MM.1S (cell line): Measurements from ENCODE around the gene GABARAPL1.
"Not testable (repeated sequence)": the region's sequence is repeated elsewhere in the genome, so short reads cannot be mapped to it uniquely, and the experiment has no call there.

Experiments
- CTCF ChIP-seq: fragments of 300-600 bp; sonication (generic); IDR thresholded peaks from 2 replicates; pipeline ENCODE4 v1.5.1; 2016; ENCODE audit warnings: antibody characterized with exemption, low read length, mixed read lengths
- EZH2 ChIP-seq: fragments of 300-600 bp; sonication (generic); optimal IDR thresholded peaks from 2 replicates; pipeline ENCODE3; 2017; ENCODE audit warnings: low read depth, mild to moderate bottlenecking, antibody characterized with exemption, low read length, mixed read lengths

GRCh38 chr12:10204495-10204894 lies 8.2 kb upstream of the GABARAPL1 start:
- not testable (repeated sequence) for TF ChIP-seq CTCF, EZH2
